HG02938 (cell line): ENCODE results near the gene STAC3.

Source experiments
- ATAC-seq: cut with Tn5 transposase; IDR thresholded peaks from one replicate; pipeline ENCODE4 v1.9.1; 2021; ENCODE audit warnings: mild to moderate bottlenecking, moderate library complexity; ENCODE audit not compliant: unreplicated experiment

Gene STAC3

DNA sequence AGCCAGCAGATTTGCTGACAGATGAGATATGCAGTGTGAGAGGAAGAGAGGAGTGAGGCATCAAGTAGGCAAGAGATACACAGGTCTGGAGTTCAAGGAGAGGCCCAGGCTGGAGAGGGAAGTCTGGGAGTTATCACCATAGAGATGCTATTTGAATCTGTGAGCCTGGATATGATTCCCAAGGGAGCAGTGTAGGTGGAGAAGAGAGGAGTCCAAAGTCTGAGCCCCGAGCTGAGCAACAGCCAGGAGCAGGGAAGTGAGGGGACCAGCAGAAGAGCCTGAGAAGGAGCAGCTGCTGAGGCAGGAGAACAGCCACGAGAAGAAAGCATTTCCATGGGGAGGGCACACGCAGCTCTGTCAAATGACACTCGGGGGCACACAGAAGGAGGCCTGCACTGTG, 54.5 kb downstream of the STAC3 start:
- no peak for ATAC-seq

- no peak for ATAC-seq
Measured at GRCh38 chr12:57195611-57196371, 55.2 kb downstream of the STAC3 start.

DNA sequence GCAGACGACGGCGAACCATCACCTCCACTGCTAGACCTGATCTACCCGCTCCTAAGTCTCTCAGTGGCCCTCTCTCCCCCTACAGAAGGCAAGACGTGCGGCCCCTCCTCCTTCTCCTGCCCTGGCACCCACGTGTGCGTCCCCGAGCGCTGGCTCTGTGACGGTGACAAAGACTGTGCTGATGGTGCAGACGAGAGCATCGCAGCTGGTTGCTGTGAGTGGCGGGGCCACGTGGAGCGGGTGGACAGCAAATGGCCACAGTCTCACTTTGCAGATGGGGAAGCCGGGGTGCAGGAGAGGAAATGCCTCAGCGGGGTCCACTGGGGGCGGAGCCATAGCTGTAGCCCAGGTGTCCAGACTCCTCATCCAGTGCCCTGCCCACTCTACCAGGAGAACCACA, 55.8 kb downstream of the STAC3 start:
- no peak for ATAC-seq

DNA sequence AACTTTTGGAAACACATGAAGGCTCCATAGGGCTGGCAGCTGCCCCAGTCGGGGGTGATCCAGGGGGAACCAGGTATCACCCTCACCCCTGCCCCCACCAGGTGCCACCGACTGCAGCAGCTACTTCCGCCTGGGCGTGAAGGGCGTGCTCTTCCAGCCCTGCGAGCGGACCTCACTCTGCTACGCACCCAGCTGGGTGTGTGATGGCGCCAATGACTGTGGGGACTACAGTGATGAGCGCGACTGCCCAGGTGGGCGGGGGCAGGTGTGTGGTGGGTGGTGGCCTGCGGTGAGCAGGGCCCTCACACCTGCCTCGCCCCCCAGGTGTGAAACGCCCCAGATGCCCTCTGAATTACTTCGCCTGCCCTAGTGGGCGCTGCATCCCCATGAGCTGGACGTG, 56.7 kb downstream of the STAC3 start:
- ATAC-seq = no peak

- no peak for ATAC-seq
Measured at GRCh38 chr12:57193706-57194245, 57.2 kb downstream of the STAC3 start.
